HepG2 (cell line): Measurements from ENCODE around the gene ZC3H4.
A peak's percentile ranks its signal among the peaks of the same experiment; 100 is the strongest.

ENCODE experiments used
- MYNN ChIP-seq: sonication (generic); formaldehyde crosslinking; IDR thresholded peaks from 2 replicates; pipeline ENCODE4 v1.4.0; 2020; ENCODE audit warnings: mild to moderate bottlenecking, low read depth, missing genetic modification reagents
- RBM22 ChIP-seq: fragments of 200-400 bp; formaldehyde crosslinking; optimal IDR thresholded peaks from 2 replicates; pipeline ENCODE3; 2017; ENCODE audit warnings: mild to moderate bottlenecking, low read length, moderate library complexity

- TF ChIP-seq MYNN (CRISPR knock-in tag) (0 out of 2 replicates have a peak, but pooled peaks have one; percentile 44), RBM22 (no peak)
Observed at GRCh38 chr19:47035127-47036096, 78.2 kb downstream of the ZC3H4 start.
